Urinary bladder (tissue), 4 donors: ENCODE measurements around the gene SIGLEC14. TPM values are rescaled to one million over a fixed set of nuclear protein-coding genes. Genes with fewer than 3 reads are reported as not detected.
A peak's percentile ranks its signal among the peaks of the same experiment; 100 is the strongest.

Experiments used
- DNase-seq: peaks from one replicate; pipeline ENCODE4 v3.0.0-alpha.2; 2015; ENCODE audit errors: extremely low spot score
- H3K27ac ChIP-seq: one replicate; pipeline ENCODE4 v1.5.1; 2013; ENCODE audit warnings: low read depth, mild to moderate bottlenecking, moderate library complexity
- H3K36me3 ChIP-seq: one replicate; pipeline ENCODE4 v1.6.1; 2013; ENCODE audit warnings: mild to moderate bottlenecking, moderate library complexity; ENCODE audit not compliant: insufficient read depth
- H3K4me1 ChIP-seq: one replicate; pipeline ENCODE4 v1.6.1; 2013; ENCODE audit warnings: mild to moderate bottlenecking, moderate library complexity; ENCODE audit not compliant: insufficient read depth
- H3K4me3 ChIP-seq: one replicate; pipeline ENCODE4 v1.5.1; 2013; ENCODE audit warnings: low read depth, low read length
- WGBS: extraction: QIAGEN DNeasy Blood & Tissue Kit; methylation state at CpG from one replicate; pipeline ENCODE4 v1.1.7; 2013; 5-methylcytosine and 5-hydroxymethylcytosine counted together
- polyA plus RNA-seq: library from polyadenylated mRNA; stranded (reverse); fragments of 200-250 nt; gene quantifications from one replicate; pipeline ENCODE4 v1.2.3, GENCODE V29; 2013
- small RNA-seq: library from RNA; depleted of rRNA; stranded (forward); fragments of <200 nt; gene quantifications from one replicate; pipeline ENCODE3, GENCODE V24; 2014
- total RNA-seq: library from RNA; depleted of rRNA; stranded (reverse); fragments of >200 nt; gene quantifications from one replicate; pipeline ENCODE4 v1.2.3, GENCODE V29; 2014
- donor health status: healthy with polysubstance abuse.
- donor health status: healthy.

SIGLEC14 gene
- total and polyA plus RNA-seq, 2 donors: 1.2 to 4.4 TPM

GRCh38 chr19:51593969-51594773, 52.5 kb downstream of the SIGLEC14 start:
- no peaks in the 10 kb centered on the region for H3K4me1 ChIP-seq
- peak; percentile 93 for DNase-seq
- under 1% methylated on average over 61 of the region's 61 CpGs for WGBS

DNA sequence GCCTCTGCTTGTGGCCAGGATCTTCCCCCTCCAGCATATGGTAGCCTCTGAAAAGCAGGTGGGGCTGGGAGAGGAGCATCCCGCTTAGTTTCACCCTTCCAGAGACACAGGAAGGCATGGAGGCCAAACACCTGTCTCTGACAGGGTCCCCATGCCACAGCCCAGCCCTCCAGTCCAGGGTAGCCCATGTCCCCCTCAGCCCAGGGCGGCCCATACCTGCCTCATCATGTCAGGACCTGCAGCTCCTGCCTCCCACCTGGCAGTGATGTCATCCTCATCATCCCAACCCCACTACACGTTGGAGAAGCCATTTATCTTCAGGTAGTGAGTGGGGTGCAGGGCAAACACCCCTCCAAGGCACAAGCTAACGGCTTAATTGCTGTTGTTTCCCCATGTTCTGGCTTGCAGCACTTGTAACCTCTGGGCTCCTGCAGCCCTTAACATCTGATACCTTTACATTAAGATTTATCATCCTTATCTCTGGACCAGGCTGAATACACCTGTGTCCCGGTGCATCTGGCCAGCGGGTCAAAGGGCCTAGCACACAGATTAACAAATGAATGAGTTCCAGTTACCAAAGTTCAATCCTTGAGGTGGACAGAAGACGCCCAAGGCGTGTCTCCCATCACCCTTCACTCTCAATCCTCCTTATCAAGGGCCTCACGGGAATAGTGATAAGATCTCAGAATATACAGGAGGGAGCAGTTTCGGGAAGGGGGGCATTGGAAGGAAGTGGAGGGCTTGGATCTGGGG, 53.3 kb downstream of the SIGLEC14 start:
- H3K27ac ChIP-seq: no peak overlapping the region
- 28% methylated on average over 10 of the region's 10 CpGs for WGBS
- no peaks in the 10 kb centered on the region for H3K4me1 ChIP-seq
- no peaks in the 10 kb centered on the region for H3K36me3 ChIP-seq
- no peak for DNase-seq
- H3K4me3 ChIP-seq: peak overlapping the region; percentile 49

More at GRCh38 chr19:51593969-51594773, 52.5 kb downstream of the SIGLEC14 start:
- no peaks in the 10 kb centered on the region for H3K36me3 ChIP-seq
- H3K27ac ChIP-seq: no peak overlapping the region
- H3K4me3 ChIP-seq: peak overlapping the region; percentile 49

Small RNA genes within 50 kb of the gene (small RNA-seq; reads per million reads assigned to genes)
- gene AC018755.2 (not detected), gene MIR125A (not detected), gene MIR99B (3.3 reads per million, percentile 90 among the genes with 10 or more reads in this experiment), gene MIRLET7E (not detected)

Other genes starting within 250 kb of the SIGLEC14 start
- gene SIGLEC10, start 229.2 kb downstream of the SIGLEC14 start, total RNA-seq: 0.85 TPM
- 10.6 TPM for gene SIGLEC10, start 229.2 kb downstream of the SIGLEC14 start, polyA plus RNA-seq
- 0.90 TPM for gene SIGLEC8, start 188.4 kb downstream of the SIGLEC14 start, total RNA-seq
- 0.61 TPM for gene SIGLEC8, start 188.4 kb downstream of the SIGLEC14 start, polyA plus RNA-seq
- not detected for gene CEACAM18, start 168.3 kb downstream of the SIGLEC14 start, total RNA-seq
- gene CEACAM18, start 168.3 kb downstream of the SIGLEC14 start, polyA plus RNA-seq: not detected
- 0.11 TPM for gene SIGLEC12, start 145.0 kb downstream of the SIGLEC14 start, total RNA-seq
- gene SIGLEC12, start 145.0 kb downstream of the SIGLEC14 start, polyA plus RNA-seq: 0.37 TPM
- gene SIGLEC6, start 115.2 kb downstream of the SIGLEC14 start, total RNA-seq: 4.0 TPM
- 1.4 TPM for gene SIGLEC6, start 115.2 kb downstream of the SIGLEC14 start, polyA plus RNA-seq
- 10.2 TPM for gene ZNF175, start 75.5 kb downstream of the SIGLEC14 start, total RNA-seq
- 4.9 TPM for gene ZNF175, start 75.5 kb downstream of the SIGLEC14 start, polyA plus RNA-seq
- 0.32 TPM for gene SIGLEC5, start 16.4 kb downstream of the SIGLEC14 start, total RNA-seq
- gene SIGLEC5, start 16.4 kb downstream of the SIGLEC14 start, polyA plus RNA-seq: 0.47 TPM
- gene SPACA6, start 46.5 kb upstream of the SIGLEC14 start, total RNA-seq: 6.3 TPM
- gene SPACA6, start 46.5 kb upstream of the SIGLEC14 start, polyA plus RNA-seq: 19.3 TPM
- gene HAS1, start 77.2 kb upstream of the SIGLEC14 start, total RNA-seq: 0.32 TPM
- gene HAS1, start 77.2 kb upstream of the SIGLEC14 start, polyA plus RNA-seq: 1.2 TPM
- gene FPR1, start 105.1 kb upstream of the SIGLEC14 start, total RNA-seq: 7.1 TPM
- gene FPR1, start 105.1 kb upstream of the SIGLEC14 start, polyA plus RNA-seq: 15.7 TPM
- 1.0 TPM for gene FPR2, start 114.4 kb upstream of the SIGLEC14 start, total RNA-seq
- 4.9 TPM for gene FPR2, start 114.4 kb upstream of the SIGLEC14 start, polyA plus RNA-seq
- 1.0 TPM for gene FPR3, start 148.3 kb upstream of the SIGLEC14 start, total RNA-seq
- 5.8 TPM for gene FPR3, start 148.3 kb upstream of the SIGLEC14 start, polyA plus RNA-seq
- 26.8 TPM for gene ZNF577, start 241.1 kb upstream of the SIGLEC14 start, total RNA-seq
- gene ZNF577, start 241.1 kb upstream of the SIGLEC14 start, polyA plus RNA-seq: 17.2 TPM